Activated CD4-positive, alpha-beta T cell treated with anti-CD3 and anti-CD28 coated beads, Interleukin-2, amount 10 ng/mL, durations not matched to agents 24 days and 14 days (primary cell): ENCODE data around the gene PRDM1. TPM values are rescaled to one million over a fixed set of nuclear protein-coding genes. Genes with fewer than 3 reads are reported as not detected.
A peak's percentile ranks its signal among the peaks of the same experiment; 100 is the strongest.

Experiments
- DNase-seq: peaks from one replicate; pipeline ENCODE4 v3.0.0; 2022
- H3K27ac Mint-ChIP-seq: one replicate; pipeline ENCODE4 v1.8.0; 2022; ENCODE audit warnings: mild to moderate bottlenecking, mixed read lengths
- H3K27me3 Mint-ChIP-seq: one replicate; pipeline ENCODE4 v1.8.0; 2022; ENCODE audit warnings: mixed read lengths
- H3K36me3 Mint-ChIP-seq: one replicate; pipeline ENCODE4 v1.8.0; 2022; ENCODE audit warnings: low read depth, mild to moderate bottlenecking, mixed read lengths
- H3K4me1 Mint-ChIP-seq: one replicate; pipeline ENCODE4 v1.8.0; 2021; ENCODE audit warnings: mixed read lengths
- H3K4me3 Mint-ChIP-seq: one replicate; pipeline ENCODE4 v1.8.0; 2022; ENCODE audit warnings: mild to moderate bottlenecking, moderate library complexity, mixed read lengths
- H3K9me3 Mint-ChIP-seq: one replicate; pipeline ENCODE4 v1.8.0; 2021; ENCODE audit warnings: mixed read lengths
- intact Hi-C: fragments of 100-400 bp; cut with micrococcal nuclease; formaldehyde crosslinking; loops from one replicate; pipeline ENCODE4 v1.15.1; 2023
- total RNA-seq: library from RNA; stranded (reverse); gene quantifications from 2 replicates; pipeline ENCODE4 v1.2.3, GENCODE V29; 2022

The PRDM1 gene
- total RNA-seq, 1 donor from 2014 or later: 37.4 TPM

DNA sequence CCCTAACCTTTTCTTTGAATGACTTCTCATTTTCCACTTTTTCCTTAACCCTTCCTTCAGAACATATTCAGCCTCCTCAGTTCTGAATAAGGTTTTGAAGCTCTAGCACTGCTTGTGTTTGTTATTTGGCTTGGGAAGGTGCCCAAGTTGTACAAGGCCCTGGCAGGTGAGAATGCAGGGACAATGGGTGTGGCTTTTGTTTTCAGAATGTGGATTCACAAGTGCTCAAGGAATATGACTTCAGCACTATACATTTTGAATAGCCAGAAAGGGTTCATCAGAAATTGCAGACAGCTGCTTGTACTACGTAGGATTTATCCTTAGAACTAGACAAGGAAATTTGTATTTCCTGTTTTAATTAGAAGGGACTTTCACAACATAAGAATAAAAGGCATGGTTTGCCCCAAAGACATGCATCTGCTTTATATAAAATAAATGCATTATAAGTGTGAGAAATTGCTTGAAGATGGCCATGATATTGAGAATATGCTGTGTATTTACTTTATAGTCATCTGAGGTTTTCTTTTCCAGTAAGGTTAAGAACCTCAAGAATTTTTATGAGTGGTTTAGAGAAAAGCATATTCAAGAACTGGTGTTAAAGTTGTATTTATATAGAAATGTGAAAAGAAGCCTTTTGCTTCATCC lies 29.3 kb upstream of the PRDM1 start:
- peaks cover 9% of the 10 kb centered on the region for H3K4me1 Mint-ChIP-seq
- intact Hi-C loops: no loop called here
- peak overlapping the region; percentile 60 for H3K4me3 Mint-ChIP-seq
- peaks cover 2% of the 10 kb centered on the region for H3K36me3 Mint-ChIP-seq
- H3K27ac Mint-ChIP-seq: no peak overlapping the region
- peak; percentile 51 for DNase-seq
- peaks cover 9% of the 10 kb centered on the region for H3K27me3 Mint-ChIP-seq
- H3K9me3 Mint-ChIP-seq: peaks cover 5% of the 10 kb centered on the region

DNA sequence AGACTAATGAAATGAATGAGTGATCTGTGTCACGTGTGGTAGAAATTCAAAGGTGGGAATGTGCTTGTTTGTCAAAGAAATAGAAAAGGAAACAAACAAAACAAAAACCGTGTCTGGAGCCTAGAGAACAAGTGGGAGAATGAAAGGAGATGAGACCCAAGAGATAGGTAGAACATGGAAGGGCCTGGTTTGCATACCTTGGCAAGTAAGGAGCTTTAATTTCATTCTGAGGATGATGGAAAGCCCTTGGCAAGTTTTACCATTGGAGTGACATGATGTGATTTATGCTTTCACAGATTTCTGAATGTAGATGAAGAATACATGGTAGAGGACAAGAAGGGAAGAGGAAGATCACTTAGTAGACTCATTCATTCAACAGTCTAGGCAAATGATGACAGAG lies 26.8 kb upstream of the PRDM1 start:
- Mint-ChIP-seq H3K4me3 (no peak overlapping the region), H3K36me3 (peaks cover 2% of the 10 kb centered on the region), H3K27me3 (peaks cover 5% of the 10 kb centered on the region), H3K4me1 (peaks cover 9% of the 10 kb centered on the region), H3K9me3 (peaks cover 5% of the 10 kb centered on the region), H3K27ac (no peak overlapping the region)
- intact Hi-C loops: no loop called here
- DNase-seq: no peak

GRCh38 chr6:106060167-106060566 lies 26.0 kb upstream of the PRDM1 start:
- Mint-ChIP-seq H3K27ac (no peak overlapping the region), H3K4me1 (peaks cover 12% of the 10 kb centered on the region), H3K27me3 (peaks cover 5% of the 10 kb centered on the region), H3K36me3 (peaks cover 2% of the 10 kb centered on the region), H3K4me3 (no peak overlapping the region), H3K9me3 (peaks cover 5% of the 10 kb centered on the region)
- intact Hi-C loops: no loop called here
- no peak for DNase-seq

DNA sequence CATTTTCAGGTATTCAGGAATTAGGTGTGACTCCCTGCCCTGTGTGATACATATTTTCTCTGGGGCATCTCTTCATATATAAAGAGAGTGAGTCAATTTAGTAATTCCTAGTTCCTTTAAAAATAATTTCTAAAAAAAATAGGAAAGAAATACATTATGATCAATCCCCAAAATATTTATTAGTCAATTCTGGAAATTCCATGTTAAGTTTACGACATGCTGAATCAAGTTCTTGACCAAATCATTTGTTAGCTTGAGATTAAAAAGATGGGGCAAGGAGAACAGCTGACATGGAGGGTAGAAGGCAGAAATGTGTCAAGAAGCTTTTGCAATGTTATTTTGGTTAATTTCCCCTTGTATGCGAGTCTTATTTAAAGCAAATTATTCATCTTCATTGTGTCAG lies 22.7 kb upstream of the PRDM1 start:
- peaks cover 5% of the 10 kb centered on the region for H3K9me3 Mint-ChIP-seq
- peaks cover 3% of the 10 kb centered on the region for H3K4me1 Mint-ChIP-seq
- H3K27me3 Mint-ChIP-seq: peaks cover 11% of the 10 kb centered on the region
- DNase-seq: peak; percentile 2
- intact Hi-C loops: no loop called here
- H3K4me3 Mint-ChIP-seq: no peak overlapping the region
- H3K36me3 Mint-ChIP-seq: no peaks in the 10 kb centered on the region
- no peak overlapping the region for H3K27ac Mint-ChIP-seq

GRCh38 chr6:106064142-106064541 lies 22.0 kb upstream of the PRDM1 start:
- intact Hi-C loops: no loop called here
- H3K27ac Mint-ChIP-seq: no peak overlapping the region
- peaks cover 12% of the 10 kb centered on the region for H3K27me3 Mint-ChIP-seq
- H3K9me3 Mint-ChIP-seq: peaks cover 5% of the 10 kb centered on the region
- H3K4me3 Mint-ChIP-seq: no peak overlapping the region
- H3K4me1 Mint-ChIP-seq: peaks cover 3% of the 10 kb centered on the region
- no peaks in the 10 kb centered on the region for H3K36me3 Mint-ChIP-seq
- DNase-seq: peak; percentile 33

DNA sequence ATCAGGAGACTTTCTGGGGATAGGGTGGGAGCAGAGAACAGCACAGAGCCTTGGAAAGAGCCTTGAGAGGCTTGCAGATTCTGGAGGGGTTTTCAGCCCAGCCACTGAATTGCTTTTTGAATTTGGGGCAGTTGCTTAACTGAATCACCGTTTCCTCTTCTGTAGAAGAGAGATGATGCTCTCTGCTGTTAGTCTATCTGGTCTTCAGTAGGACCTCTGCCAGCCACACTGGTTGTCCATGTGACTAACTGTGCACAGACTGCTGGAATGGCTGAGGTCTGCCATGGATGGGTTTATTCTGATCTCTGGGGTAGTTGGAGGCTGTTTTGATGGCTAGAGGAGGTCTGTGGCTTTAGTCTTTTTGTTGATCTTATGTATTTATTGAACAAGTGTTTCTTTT lies 21.4 kb upstream of the PRDM1 start:
- H3K9me3 Mint-ChIP-seq: peaks cover 5% of the 10 kb centered on the region
- intact Hi-C loops: no loop called here
- no peaks in the 10 kb centered on the region for H3K36me3 Mint-ChIP-seq
- H3K27me3 Mint-ChIP-seq: peaks cover 15% of the 10 kb centered on the region
- no peak overlapping the region for H3K27ac Mint-ChIP-seq
- peaks cover 3% of the 10 kb centered on the region for H3K4me1 Mint-ChIP-seq
- H3K4me3 Mint-ChIP-seq: no peak overlapping the region
- no peak for DNase-seq

DNA sequence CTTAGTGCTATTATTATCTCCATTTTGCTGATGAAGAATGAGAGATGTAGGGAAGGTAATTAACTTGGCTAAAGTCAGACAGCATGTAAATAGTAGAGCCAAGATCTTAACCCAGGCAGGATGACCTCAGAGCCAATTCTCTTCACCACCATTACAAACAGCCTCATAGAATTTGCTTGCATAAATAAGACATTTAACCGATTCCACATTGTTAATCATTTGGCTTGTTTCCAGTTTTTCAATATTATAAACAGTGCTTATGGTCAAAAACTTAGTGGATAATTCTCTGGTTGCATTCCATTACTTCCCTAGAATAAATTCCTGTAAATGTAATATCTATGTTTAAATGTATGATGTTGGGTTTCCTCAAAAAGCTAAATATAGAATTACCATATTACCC lies 19.1 kb upstream of the PRDM1 start:
- Mint-ChIP-seq H3K27ac (no peak overlapping the region), H3K36me3 (no peaks in the 10 kb centered on the region)
- no peak for DNase-seq

GRCh38 chr6:106069478-106069877 lies 16.7 kb upstream of the PRDM1 start:
- H3K27me3 Mint-ChIP-seq: peaks cover 19% of the 10 kb centered on the region
- intact Hi-C loops: no loop called here
- H3K36me3 Mint-ChIP-seq: no peaks in the 10 kb centered on the region
- H3K4me1 Mint-ChIP-seq: peaks cover 5% of the 10 kb centered on the region
- no peak overlapping the region for H3K4me3 Mint-ChIP-seq
- DNase-seq: no peak
- H3K9me3 Mint-ChIP-seq: no peaks in the 10 kb centered on the region
- H3K27ac Mint-ChIP-seq: no peak overlapping the region

More for the DNA sequence above, 19.1 kb upstream of the PRDM1 start:
- H3K9me3 Mint-ChIP-seq: no peaks in the 10 kb centered on the region
- intact Hi-C loops: no loop called here
- peaks cover 17% of the 10 kb centered on the region for H3K27me3 Mint-ChIP-seq
- no peak overlapping the region for H3K4me3 Mint-ChIP-seq
- peaks cover 3% of the 10 kb centered on the region for H3K4me1 Mint-ChIP-seq

GRCh38 chr6:106070636-106071035 lies 15.5 kb upstream of the PRDM1 start:
- peaks cover 2% of the 10 kb centered on the region for H3K4me1 Mint-ChIP-seq
- H3K27ac Mint-ChIP-seq: no peak overlapping the region
- DNase-seq: no peak
- H3K27me3 Mint-ChIP-seq: peaks cover 19% of the 10 kb centered on the region
- no peak overlapping the region for H3K4me3 Mint-ChIP-seq
- intact Hi-C loops: no loop called here
- no peaks in the 10 kb centered on the region for H3K36me3 Mint-ChIP-seq
- no peaks in the 10 kb centered on the region for H3K9me3 Mint-ChIP-seq

GRCh38 chr6:106072501-106073090 lies 13.5 kb upstream of the PRDM1 start:
- Mint-ChIP-seq H3K27ac (no peak overlapping the region), H3K36me3 (no peaks in the 10 kb centered on the region), H3K4me3 (no peak overlapping the region), H3K9me3 (no peaks in the 10 kb centered on the region), H3K27me3 (peaks cover 20% of the 10 kb centered on the region), H3K4me1 (peaks cover 2% of the 10 kb centered on the region)
- intact Hi-C loops: no loop called here
- no peak for DNase-seq

GRCh38 chr6:106074146-106074545 lies 12.0 kb upstream of the PRDM1 start:
- DNase-seq: no peak
- intact Hi-C loops: no loop called here
- H3K4me3 Mint-ChIP-seq: no peak overlapping the region
- no peaks in the 10 kb centered on the region for H3K36me3 Mint-ChIP-seq
- H3K27ac Mint-ChIP-seq: no peak overlapping the region
- H3K27me3 Mint-ChIP-seq: peaks cover 21% of the 10 kb centered on the region
- H3K9me3 Mint-ChIP-seq: no peaks in the 10 kb centered on the region
- peaks cover 2% of the 10 kb centered on the region for H3K4me1 Mint-ChIP-seq

- H3K27me3 Mint-ChIP-seq: peaks cover 19% of the 10 kb centered on the region
- H3K36me3 Mint-ChIP-seq: no peaks in the 10 kb centered on the region
- DNase-seq: no peak
- no peak overlapping the region for H3K27ac Mint-ChIP-seq
- no peaks in the 10 kb centered on the region for H3K9me3 Mint-ChIP-seq
- intact Hi-C loops: no loop called here
- no peak overlapping the region for H3K4me3 Mint-ChIP-seq
- peaks cover 5% of the 10 kb centered on the region for H3K4me1 Mint-ChIP-seq
Observed at GRCh38 chr6:106076139-106076538, 10.0 kb upstream of the PRDM1 start.

DNA sequence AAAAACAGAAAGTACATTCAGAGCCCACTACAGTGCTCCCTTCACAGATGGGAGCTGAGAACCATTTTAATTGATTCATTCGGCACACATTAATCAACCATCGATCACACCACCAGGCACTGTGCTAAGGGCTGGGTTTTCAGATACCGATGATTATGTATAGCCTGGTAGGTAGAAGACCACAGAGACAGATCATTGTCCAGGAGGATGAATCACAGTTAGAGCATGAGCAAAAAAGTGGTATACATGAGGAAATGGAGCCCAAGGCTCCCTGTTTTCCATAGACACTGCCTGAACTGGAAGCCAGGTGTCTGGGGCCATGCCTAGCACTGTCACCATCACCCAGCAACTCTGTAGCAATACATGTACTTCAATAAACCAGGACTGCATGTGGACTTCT lies 9.0 kb upstream of the PRDM1 start:
- H3K4me3 Mint-ChIP-seq: no peak overlapping the region
- intact Hi-C loops: no loop called here
- H3K36me3 Mint-ChIP-seq: no peaks in the 10 kb centered on the region
- peaks cover 20% of the 10 kb centered on the region for H3K27me3 Mint-ChIP-seq
- no peaks in the 10 kb centered on the region for H3K9me3 Mint-ChIP-seq
- no peak overlapping the region for H3K27ac Mint-ChIP-seq
- H3K4me1 Mint-ChIP-seq: peaks cover 6% of the 10 kb centered on the region
- DNase-seq: no peak

DNA sequence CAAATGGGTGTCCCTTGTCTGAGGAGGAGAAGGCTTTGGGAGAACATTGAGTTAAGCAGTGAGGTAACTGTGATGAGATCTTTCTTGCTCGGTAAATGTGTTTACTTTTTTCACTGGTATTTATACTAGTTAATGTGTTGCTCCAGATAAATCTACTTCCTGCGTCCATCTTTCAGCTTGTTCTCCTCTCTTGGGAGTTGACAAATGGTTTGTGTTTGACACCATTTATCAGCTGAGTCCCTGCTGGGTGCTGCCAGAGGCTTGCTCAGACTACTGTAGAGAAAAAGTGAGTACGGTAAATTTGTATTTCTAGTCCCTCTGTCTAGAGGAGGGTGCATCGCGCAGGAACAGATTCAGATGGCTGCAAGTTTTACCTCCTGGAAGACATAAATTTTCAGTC lies 8.3 kb upstream of the PRDM1 start:
- H3K4me1 Mint-ChIP-seq: peaks cover 11% of the 10 kb centered on the region
- H3K36me3 Mint-ChIP-seq: peaks cover 2% of the 10 kb centered on the region
- peaks cover 23% of the 10 kb centered on the region for H3K27me3 Mint-ChIP-seq
- H3K4me3 Mint-ChIP-seq: no peak overlapping the region
- H3K27ac Mint-ChIP-seq: no peak overlapping the region
- intact Hi-C loops: no loop called here
- no peak for DNase-seq
- H3K9me3 Mint-ChIP-seq: no peaks in the 10 kb centered on the region
